Calu3 (cell line): ENCODE measurements around the gene APOBEC3B. TPM values are rescaled to one million over a fixed set of nuclear protein-coding genes. Genes with fewer than 3 reads are reported as not detected.

ENCODE experiments used
- BruUV-seq: library from RNA; stranded (reverse); fragments of 400-500 nt; replicated peaks from 2 replicates; lab custom pipeline; 2021; lab: Mats Ljungman, UMichigan
- CTCF ChIA-PET: fragments of 300-600 bp; sonication (Branson Sonifier 250); formaldehyde crosslinking; loops from one replicate; lab custom pipeline; 2022; ENCODE audit warnings: antibody characterized with exemption; lab: Charles Lee
- DNase-seq: peaks from one replicate; pipeline ENCODE4 v3.0.0; 2022
- H3K27ac Mint-ChIP-seq: one replicate; pipeline ENCODE4 v1.8.0; 2022; ENCODE audit warnings: mixed read lengths; ENCODE audit not compliant: unreplicated experiment
- H3K27me3 Mint-ChIP-seq: one replicate; pipeline ENCODE4 v1.8.0; 2022; ENCODE audit warnings: mixed read lengths; ENCODE audit not compliant: unreplicated experiment
- H3K36me3 Mint-ChIP-seq: one replicate; pipeline ENCODE4 v1.8.0; 2022; ENCODE audit warnings: mild to moderate bottlenecking, moderate library complexity, mixed read lengths; ENCODE audit not compliant: insufficient read depth, unreplicated experiment
- H3K4me1 Mint-ChIP-seq: one replicate; pipeline ENCODE4 v1.8.0; 2022; ENCODE audit warnings: mild to moderate bottlenecking, low read depth, mixed read lengths; ENCODE audit not compliant: unreplicated experiment
- H3K4me3 Mint-ChIP-seq: one replicate; pipeline ENCODE4 v1.8.0; 2022; ENCODE audit warnings: mild to moderate bottlenecking, low read depth, moderate library complexity, mixed read lengths; ENCODE audit not compliant: unreplicated experiment
- H3K9me3 Mint-ChIP-seq: one replicate; pipeline ENCODE4 v1.8.0; 2022; ENCODE audit warnings: low read depth, mixed read lengths; ENCODE audit not compliant: unreplicated experiment
- CTCF ChIP-seq: fragments of 200-600 bp; IDR thresholded peaks from one replicate; pipeline ENCODE4 v1.8.0; 2022; ENCODE audit warnings: antibody characterized with exemption; ENCODE audit not compliant: unreplicated experiment
- intact Hi-C: fragments of 100-400 bp; cut with micrococcal nuclease; formaldehyde crosslinking; loops from one replicate; pipeline ENCODE4 v1.10.0; 2022; ENCODE audit not compliant: unreplicated experiment
- total RNA-seq: library from RNA; stranded (reverse); gene quantifications from 2 replicates; pipeline ENCODE4 v1.2.3, GENCODE V29; 2022

APOBEC3B gene
- total RNA-seq, 1 experiment from 2014 or later: 43.3 TPM

GRCh38 chr22:39041908-39042307, 59.8 kb downstream of the APOBEC3B start:
- BruUV-seq: TSS peak; percentile 66

More at GRCh38 chr22:39041908-39042307, 59.8 kb downstream of the APOBEC3B start:
- Mint-ChIP-seq H3K9me3 (no peaks in the 10 kb centered on the region), H3K4me3 (peak overlapping the region; percentile 87), H3K27me3 (no peaks in the 10 kb centered on the region), H3K4me1 (no peaks in the 10 kb centered on the region), H3K36me3 (peaks cover 22% of the 10 kb centered on the region), H3K27ac (peak overlapping the region; percentile 67)
- intact Hi-C loops: no loop called here
- no peak for TF ChIP-seq CTCF
- DNase-seq: no peak
- CTCF ChIA-PET: interaction anchor here (0.5 kb wide), 1 partner anchor 356 kb away, joined by 3 read pairs; no protein-coding TSS in a partner anchor

Other genes with a start within 250 kb of the APOBEC3B start
- gene SUN2, start 226.3 kb upstream of the APOBEC3B start, total RNA-seq: 50.7 and 66.3 TPM in 2 replicates
- gene DNAL4, start 188.2 kb upstream of the APOBEC3B start, total RNA-seq: 14.7 and 15.6 TPM in 2 replicates
- gene NPTXR, start 138.3 kb upstream of the APOBEC3B start, total RNA-seq: 6.1 and 6.6 TPM in 2 replicates
- 140 and 152 TPM in 2 replicates for gene CBX6, start 110.1 kb upstream of the APOBEC3B start, total RNA-seq
- not detected in 2 replicates for gene APOBEC3A, start 24.7 kb upstream of the APOBEC3B start, total RNA-seq
- 22.2 and 23.7 TPM in 2 replicates for gene APOBEC3C, start 31.9 kb downstream of the APOBEC3B start, total RNA-seq
- gene APOBEC3D, start 38.8 kb downstream of the APOBEC3B start, total RNA-seq: 1.1 and 1.8 TPM in 2 replicates
- 22.2 and 24.1 TPM in 2 replicates for gene APOBEC3F, start 58.5 kb downstream of the APOBEC3B start, total RNA-seq
- 12.3 and 16.1 TPM in 2 replicates for gene APOBEC3G, start 94.9 kb downstream of the APOBEC3B start, total RNA-seq
- not detected in 2 replicates for gene APOBEC3H, start 114.9 kb downstream of the APOBEC3B start, total RNA-seq
- gene CBX7, start 170.3 kb downstream of the APOBEC3B start, total RNA-seq: 10.5 and 11.8 TPM in 2 replicates